Tibial artery (tissue), 4 donors: Measurements from ENCODE around the gene OR10K2.

Experiments
- DNase-seq, 2 donors: peaks; one replicate each; pipeline ENCODE4 v3.0.0-alpha.2; 2019
- H3K27ac ChIP-seq, 2 donors: fragments of 200-600 bp; sonication (generic) in 1 of 2; 1 replicate in 1 of 2; 2 replicates in 1 of 2; pipeline ENCODE4 v1.5.1; 2018 to 2019; ENCODE audit warnings: mild to moderate bottlenecking in 1 of 2
- H3K27me3 ChIP-seq, 2 donors: fragments of 200-600 bp; sonication (generic) in 1 of 2; one replicate each; pipeline versions ENCODE4 v1.5.1 to v1.6.0; 2016 to 2019
- H3K36me3 ChIP-seq, 3 donors: fragments of 200-600 bp; sonication (generic) in 2 of 3; one replicate each; pipeline ENCODE4 v1.5.1; 2016 to 2019; ENCODE audit warnings: mild to moderate bottlenecking in 2 of 3
- H3K4me1 ChIP-seq, 4 donors: fragments of 200-600 bp; sonication (generic) in 2 of 4; 1 replicate in 3 of 4; 2 replicates in 1 of 4; pipeline ENCODE4 v1.5.1; 2016 to 2019
- H3K4me3 ChIP-seq, 2 donors: fragments of 200-600 bp; sonication (generic) in 1 of 2; 1 replicate in 1 of 2; 2 replicates in 1 of 2; pipeline ENCODE4 v1.5.1; 2018 to 2019; ENCODE audit warnings: mild to moderate bottlenecking in 2 of 2
- H3K9me3 ChIP-seq, 3 donors: fragments of 200-600 bp; sonication (generic) in 1 of 3; one replicate each; pipeline ENCODE4 v1.5.1; 2016 to 2019
- CTCF ChIP-seq, 2 experiments: fragments of 200-600 bp in 1 of 2; fragments of 450-650 bp in 1 of 2; IDR thresholded peaks; one replicate each; pipeline ENCODE4 v1.5.1; 2017 to 2019; ENCODE audit warnings: antibody characterized with exemption in 2 of 2, mild to moderate bottlenecking in 1 of 2, moderate library complexity in 1 of 2
- intact Hi-C: fragments of 100-400 bp; cut with DNase I; formaldehyde crosslinking; loops from one replicate; pipeline ENCODE4 v1.15.0; 2023; ENCODE audit warnings: low total_unique reads

OR10K2 gene, protein sequence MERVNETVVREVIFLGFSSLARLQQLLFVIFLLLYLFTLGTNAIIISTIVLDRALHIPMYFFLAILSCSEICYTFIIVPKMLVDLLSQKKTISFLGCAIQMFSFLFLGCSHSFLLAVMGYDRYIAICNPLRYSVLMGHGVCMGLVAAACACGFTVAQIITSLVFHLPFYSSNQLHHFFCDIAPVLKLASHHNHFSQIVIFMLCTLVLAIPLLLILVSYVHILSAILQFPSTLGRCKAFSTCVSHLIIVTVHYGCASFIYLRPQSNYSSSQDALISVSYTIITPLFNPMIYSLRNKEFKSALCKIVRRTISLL

DNA sequence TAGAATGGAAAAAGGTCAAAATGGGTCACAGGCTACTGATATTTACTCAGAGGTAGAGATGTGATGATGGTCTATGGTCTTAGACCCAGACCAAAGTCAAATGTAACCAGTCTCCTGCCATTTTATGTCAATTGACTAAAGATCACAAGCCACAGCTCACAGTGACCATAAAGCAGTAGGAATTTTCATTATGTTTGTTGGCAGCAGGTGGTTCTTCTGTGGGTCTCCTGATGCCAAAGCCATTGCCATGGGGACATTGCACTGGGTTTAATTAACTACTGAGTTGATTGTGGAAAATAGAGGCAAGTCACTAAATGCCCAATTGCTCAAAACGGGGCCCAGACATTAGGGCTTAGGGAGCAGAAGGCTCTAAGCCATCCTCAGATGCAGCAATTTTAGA lies at the start of gene OR10K2:
Gene OR10K2, minus strand, starts transcription at position 101 of the 400 bp plus-strand sequence. CDS start 5,371 bp downstream, outside the sequence.
- Histone ChIP-seq H3K9me3 (peaks cover 0 to 5% (median 0%) of the 10 kb centered on the region in 3 donors), H3K27ac (no peak within 1 kb of the TSS), H3K27me3 (no peaks in the 10 kb centered on the region), H3K4me1 (no peaks in the 10 kb centered on the region), H3K4me3 (no peak within 1 kb of the TSS), H3K36me3 (no peaks in the 10 kb centered on the region)
- TF ChIP-seq CTCF (IDR thresholded peaks at IDR 0.05) = no peak
- intact Hi-C loops = no loop called here
- no peak for DNase-seq

DNA sequence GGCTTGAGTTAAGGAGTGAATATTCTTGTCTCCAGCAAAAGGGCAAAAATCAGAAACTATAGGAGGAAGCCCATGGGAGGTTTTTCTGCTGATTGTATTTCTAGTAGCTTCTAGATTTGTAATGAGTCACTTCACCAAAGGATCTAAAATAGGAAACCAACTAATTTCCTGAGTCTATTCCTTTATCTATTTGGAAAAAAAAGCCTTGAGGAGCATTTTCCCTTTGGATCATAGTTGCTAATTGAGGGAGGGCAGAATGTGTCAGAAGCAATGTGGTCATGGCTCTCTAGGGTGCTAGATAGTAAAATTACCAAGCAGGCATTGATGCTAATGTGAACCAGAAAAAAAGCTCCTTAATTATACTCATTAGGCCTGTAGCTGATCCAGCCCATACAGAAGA lies 45.9 kb upstream of the OR10K2 start, which contains the start of gene OR10R2:
Gene OR10R2, plus strand, starts transcription at position 301 of the 400 bp plus-strand sequence. CDS start 106 bp downstream, outside the sequence.
- intact Hi-C loops = no loop called here
- Histone ChIP-seq H3K9me3 (no peaks in the 10 kb centered on the region), H3K27ac (no peak within 1 kb of the TSS), H3K4me1 (no peaks in the 10 kb centered on the region), H3K27me3 (no peaks in the 10 kb centered on the region), H3K36me3 (no peaks in the 10 kb centered on the region), H3K4me3 (no peak within 1 kb of the TSS)
- TF ChIP-seq CTCF (IDR thresholded peaks at IDR 0.05) = no peak
- DNase-seq = no peak

DNA sequence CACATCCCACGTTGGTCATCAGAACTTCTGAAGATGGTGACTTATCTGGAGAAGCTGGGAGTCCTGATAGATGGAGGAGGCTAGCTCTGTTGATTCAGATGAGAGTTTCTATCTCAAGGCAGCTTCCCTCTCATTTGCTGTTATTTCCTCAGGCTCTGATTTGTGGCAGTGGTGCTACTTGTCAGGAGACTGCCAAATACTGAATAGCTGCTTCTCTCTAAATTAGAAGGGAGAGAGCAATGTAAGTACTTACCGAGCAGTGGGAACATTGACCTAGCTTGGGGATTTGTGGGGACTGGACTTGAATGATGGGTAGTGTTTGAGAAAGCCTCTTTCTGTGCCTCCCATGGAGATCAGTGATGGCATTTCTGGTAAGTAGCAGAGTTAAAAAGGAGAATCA lies 35.5 kb upstream of the OR10K2 start, which contains the start of gene OR10K1:
Gene OR10K1, plus strand, starts transcription at position 301 of the 400 bp plus-strand sequence. CDS start 3,728 bp downstream, outside the sequence.
- H3K36me3 ChIP-seq = no peaks in the 10 kb centered on the region
- no peak within 1 kb of the TSS for H3K27ac ChIP-seq
- H3K9me3 ChIP-seq = no peaks in the 10 kb centered on the region
- intact Hi-C loops = no loop called here
- no peaks in the 10 kb centered on the region for H3K4me1 ChIP-seq
- no peaks in the 10 kb centered on the region for H3K27me3 ChIP-seq
- no peak for DNase-seq
- no peak for TF ChIP-seq CTCF (IDR thresholded peaks at IDR 0.05)
- H3K4me3 ChIP-seq = no peak within 1 kb of the TSS

DNA sequence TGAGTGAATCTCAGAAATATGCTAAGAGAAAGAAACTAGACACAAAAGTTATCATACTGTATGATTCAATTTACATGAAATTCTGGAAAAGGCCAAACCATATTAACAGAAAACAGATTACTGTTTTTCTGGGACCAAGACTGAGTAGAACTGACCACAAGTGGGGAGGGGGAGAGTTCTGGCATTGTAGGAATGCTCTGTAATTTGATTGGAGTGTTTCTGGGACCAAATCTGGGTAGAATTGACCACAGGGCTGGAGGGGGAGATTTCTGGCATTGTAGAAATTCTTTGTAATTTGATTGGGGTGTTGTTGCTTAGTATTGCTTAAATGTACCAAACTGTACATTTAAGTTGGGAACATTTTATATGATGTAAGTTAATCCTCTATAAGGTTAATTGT lies 32.2 kb upstream of the OR10K2 start:
- intact Hi-C loops = no loop called here
- no peak for DNase-seq
- H3K27ac ChIP-seq = no peak overlapping the region
- no peaks in the 10 kb centered on the region for H3K9me3 ChIP-seq
- no peak overlapping the region for H3K4me3 ChIP-seq
- no peaks in the 10 kb centered on the region for H3K27me3 ChIP-seq
- TF ChIP-seq CTCF (IDR thresholded peaks at IDR 0.05) = no peak
- no peaks in the 10 kb centered on the region for H3K4me1 ChIP-seq
- no peaks in the 10 kb centered on the region for H3K36me3 ChIP-seq

DNA sequence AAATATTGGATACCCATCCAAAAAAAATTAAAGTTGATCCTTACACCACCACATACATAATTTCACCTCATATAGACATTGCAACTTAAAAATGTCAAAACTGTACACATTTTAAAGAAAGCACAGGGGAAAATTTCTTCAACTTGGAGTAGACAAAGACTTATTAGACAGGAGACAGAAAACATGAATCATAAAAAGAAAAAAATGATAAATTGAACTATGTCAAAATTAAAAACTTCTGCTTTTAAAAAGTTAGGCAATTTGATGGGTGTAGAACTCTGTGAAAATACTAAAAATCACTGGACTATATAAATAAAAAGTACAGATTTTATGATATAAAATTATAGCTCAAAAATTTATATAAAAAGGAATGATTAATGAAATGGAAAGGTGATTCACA lies 31.2 kb upstream of the OR10K2 start:
- H3K4me3 ChIP-seq = no peak overlapping the region
- H3K9me3 ChIP-seq = no peaks in the 10 kb centered on the region
- no peaks in the 10 kb centered on the region for H3K27me3 ChIP-seq
- intact Hi-C loops = no loop called here
- H3K27ac ChIP-seq = no peak overlapping the region
- no peak for TF ChIP-seq CTCF (IDR thresholded peaks at IDR 0.05)
- DNase-seq = no peak
- H3K36me3 ChIP-seq = no peaks in the 10 kb centered on the region
- H3K4me1 ChIP-seq = no peaks in the 10 kb centered on the region
